ENCODE data around the gene IWS1. TPM values are rescaled to one million over a fixed set of nuclear protein-coding genes. Genes with fewer than 3 reads are reported as not detected.

Gene IWS1
- total RNA-seq, 1 experiment from 2014 or later, result 70.5 TPM

- Mint-ChIP-seq H3K9me3 (no peaks in the 10 kb centered on the region), H3K4me1 (no peaks in the 10 kb centered on the region), H3K27ac (no peak overlapping the region), H3K36me3 (no peaks in the 10 kb centered on the region), H3K4me3 (no peak overlapping the region), H3K27me3 (ENCODE audit: low read depth) (no peaks in the 10 kb centered on the region)
- no peak for TF ChIP-seq NR3C1 (CRISPR knock-in tag; conservative IDR thresholded peaks at IDR 0.05; ENCODE audit: low read depth)
- TF ChIP-seq MYBL2 (CRISPR knock-in tag; IDR thresholded peaks at IDR 0.05), result no peak
- DNase-seq (ENCODE audit: low spot score) (no peak), ATAC-seq (no peak)
- ChIA-PET CTCF (no interaction called here), POLR2A (no interaction called here)
Observed at GRCh38 chr2:127573771-127574170, 47.5 kb upstream of the IWS1 start.

DNA sequence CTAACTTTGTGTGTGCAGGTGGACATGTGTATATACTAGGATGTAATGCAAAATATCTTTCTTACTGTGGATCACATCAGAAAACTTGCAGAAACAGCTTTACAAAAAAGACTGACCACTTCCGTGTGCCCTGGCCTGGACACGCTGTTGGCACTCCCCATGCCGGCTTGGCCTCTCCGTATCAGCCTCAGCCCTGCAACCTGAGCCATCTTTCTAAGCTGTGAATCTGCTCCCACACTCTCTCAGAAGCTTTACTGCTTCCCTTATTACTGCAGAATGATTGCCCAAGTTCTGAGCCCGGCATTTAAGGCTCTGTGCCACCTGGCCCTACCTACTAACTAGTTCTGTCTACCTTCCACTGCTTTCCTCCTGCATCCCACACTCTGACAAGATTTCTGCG is 47.0 kb upstream of the IWS1 start:
- no peak for DNase-seq (ENCODE audit: low spot score)
- CTCF ChIA-PET, result interaction anchor here (0.7 kb wide), 1 partner anchor 18 kb away, joined by 3 read pairs; no protein-coding TSS in a partner anchor
- TF ChIP-seq E2F5 (CRISPR knock-in tag; IDR thresholded peaks at IDR 0.05) (no peak), TCF7 (CRISPR knock-in tag; IDR thresholded peaks at IDR 0.05; ENCODE audit: low read depth) (no peak), ERG (CRISPR knock-in tag; IDR thresholded peaks at IDR 0.05) (no peak), ZNF512 (CRISPR knock-in tag; IDR thresholded peaks at IDR 0.05; ENCODE audit: borderline replicate concordance) (no peak), CBFB (CRISPR knock-in tag; IDR thresholded peaks at IDR 0.05; ENCODE audit: low read depth) (no peak), HMGA2 (CRISPR knock-in tag; IDR thresholded peaks at IDR 0.05) (no peak), CREM (CRISPR knock-in tag; IDR thresholded peaks at IDR 0.05) (no peak), GTF2I (CRISPR knock-in tag; conservative IDR thresholded peaks at IDR 0.05) (no peak), ZMAT4 (CRISPR knock-in tag; IDR thresholded peaks at IDR 0.05) (no peak), ZBTB43 (CRISPR knock-in tag; IDR thresholded peaks at IDR 0.05) (no peak), TEAD1 (CRISPR knock-in tag; IDR thresholded peaks at IDR 0.05) (no peak), OVOL2 (CRISPR knock-in tag; IDR thresholded peaks at IDR 0.05; ENCODE audit: borderline replicate concordance) (no peak)
- TF ChIP-seq, protein P1, sequence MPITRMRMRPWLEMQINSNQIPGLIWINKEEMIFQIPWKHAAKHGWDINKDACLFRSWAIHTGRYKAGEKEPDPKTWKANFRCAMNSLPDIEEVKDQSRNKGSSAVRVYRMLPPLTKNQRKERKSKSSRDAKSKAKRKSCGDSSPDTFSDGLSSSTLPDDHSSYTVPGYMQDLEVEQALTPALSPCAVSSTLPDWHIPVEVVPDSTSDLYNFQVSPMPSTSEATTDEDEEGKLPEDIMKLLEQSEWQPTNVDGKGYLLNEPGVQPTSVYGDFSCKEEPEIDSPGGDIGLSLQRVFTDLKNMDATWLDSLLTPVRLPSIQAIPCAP (CRISPR knock-in tag; IDR thresholded peaks at IDR 0.05), result no peak
- TF ChIP-seq, protein P2, sequence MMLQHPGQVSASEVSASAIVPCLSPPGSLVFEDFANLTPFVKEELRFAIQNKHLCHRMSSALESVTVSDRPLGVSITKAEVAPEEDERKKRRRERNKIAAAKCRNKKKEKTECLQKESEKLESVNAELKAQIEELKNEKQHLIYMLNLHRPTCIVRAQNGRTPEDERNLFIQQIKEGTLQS (CRISPR knock-in tag; conservative IDR thresholded peaks at IDR 0.05), result no peak

DNA sequence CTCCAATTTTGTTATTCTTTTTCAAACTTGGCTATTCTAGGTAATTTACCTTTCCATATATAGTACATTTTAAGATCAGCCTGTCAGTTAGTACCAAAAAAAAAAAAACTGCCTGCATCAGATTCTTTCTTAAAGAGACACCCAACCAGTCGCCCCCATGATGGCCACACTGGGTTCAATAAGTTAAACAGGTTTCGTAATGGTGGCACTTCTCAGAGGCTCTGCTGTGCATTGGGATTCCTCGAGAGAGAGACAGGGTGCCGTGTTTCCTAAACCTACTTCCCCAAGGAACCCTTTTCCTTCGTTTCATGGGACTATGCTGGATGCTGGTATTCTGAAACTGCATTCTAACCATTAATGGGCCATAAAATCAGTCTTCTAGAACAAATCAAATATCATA is 46.6 kb upstream of the IWS1 start:
- H3K9me3 Mint-ChIP-seq, result no peaks in the 10 kb centered on the region
- H3K27ac Mint-ChIP-seq, result no peak overlapping the region
- CTCF ChIA-PET, result interaction anchor here (0.7 kb wide), 1 partner anchor 18 kb away, joined by 3 read pairs; no protein-coding TSS in a partner anchor
- DNase-seq (ENCODE audit: low spot score), result no peak
- H3K36me3 Mint-ChIP-seq, result no peaks in the 10 kb centered on the region
- POLR2A ChIA-PET, result no interaction called here
- no peak for ATAC-seq
- peaks cover 1% of the 10 kb centered on the region; the same call in 1 of the 2 replicates for H3K4me1 Mint-ChIP-seq
- no peaks in the 10 kb centered on the region for H3K27me3 Mint-ChIP-seq (ENCODE audit: low read depth)
- no peak overlapping the region for H3K4me3 Mint-ChIP-seq
- TF ChIP-seq ZNF532 (CRISPR knock-in tag; IDR thresholded peaks at IDR 0.05; ENCODE audit: borderline replicate concordance) (no peak), ETV6 (CRISPR knock-in tag; IDR thresholded peaks at IDR 0.05) (no peak), ZNF232 (CRISPR knock-in tag; IDR thresholded peaks at IDR 0.05) (no peak), ZBTB21 (CRISPR knock-in tag; IDR thresholded peaks at IDR 0.05; ENCODE audit: borderline replicate concordance) (no peak), TP53 (CRISPR knock-in tag; IDR thresholded peaks at IDR 0.05) (no peak)

More for the DNA sequence above, 47.0 kb upstream of the IWS1 start:
- Mint-ChIP-seq H3K4me3 (no peak overlapping the region), H3K4me1 (no peaks in the 10 kb centered on the region), H3K36me3 (no peaks in the 10 kb centered on the region), H3K27me3 (ENCODE audit: low read depth) (no peaks in the 10 kb centered on the region), H3K27ac (no peak overlapping the region), H3K9me3 (no peaks in the 10 kb centered on the region)
- POLR2A ChIA-PET, result no interaction called here
- ATAC-seq, result no peak
